ENCODE data around the gene OR5A2.
"Not testable (repeated sequence)": the region's sequence is repeated elsewhere in the genome, so short reads cannot be mapped to it uniquely, and the experiment has no call there.

The OR5A2 gene

DNA sequence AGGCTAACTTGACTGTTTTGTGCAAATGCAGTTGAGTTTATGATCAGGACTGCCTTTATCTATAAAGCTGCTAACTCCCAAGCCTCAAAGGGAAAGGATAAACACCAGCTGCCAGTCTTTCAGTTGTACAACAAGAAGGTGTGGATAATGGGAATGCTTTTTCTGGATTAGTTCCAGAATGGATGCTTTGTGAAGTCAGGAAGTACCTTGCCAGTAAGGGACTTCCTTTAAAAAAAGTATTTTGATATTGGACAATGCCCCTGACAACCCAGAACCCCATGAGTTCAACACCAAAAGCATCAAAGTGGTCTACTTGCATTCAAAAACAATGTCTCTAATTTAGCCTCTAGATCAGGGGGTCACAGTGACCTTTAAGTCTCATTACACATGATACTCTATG is 32.0 kb downstream of the OR5A2 start:
- DNase-seq (ENCODE audit: low read depth): no peak

DNA sequence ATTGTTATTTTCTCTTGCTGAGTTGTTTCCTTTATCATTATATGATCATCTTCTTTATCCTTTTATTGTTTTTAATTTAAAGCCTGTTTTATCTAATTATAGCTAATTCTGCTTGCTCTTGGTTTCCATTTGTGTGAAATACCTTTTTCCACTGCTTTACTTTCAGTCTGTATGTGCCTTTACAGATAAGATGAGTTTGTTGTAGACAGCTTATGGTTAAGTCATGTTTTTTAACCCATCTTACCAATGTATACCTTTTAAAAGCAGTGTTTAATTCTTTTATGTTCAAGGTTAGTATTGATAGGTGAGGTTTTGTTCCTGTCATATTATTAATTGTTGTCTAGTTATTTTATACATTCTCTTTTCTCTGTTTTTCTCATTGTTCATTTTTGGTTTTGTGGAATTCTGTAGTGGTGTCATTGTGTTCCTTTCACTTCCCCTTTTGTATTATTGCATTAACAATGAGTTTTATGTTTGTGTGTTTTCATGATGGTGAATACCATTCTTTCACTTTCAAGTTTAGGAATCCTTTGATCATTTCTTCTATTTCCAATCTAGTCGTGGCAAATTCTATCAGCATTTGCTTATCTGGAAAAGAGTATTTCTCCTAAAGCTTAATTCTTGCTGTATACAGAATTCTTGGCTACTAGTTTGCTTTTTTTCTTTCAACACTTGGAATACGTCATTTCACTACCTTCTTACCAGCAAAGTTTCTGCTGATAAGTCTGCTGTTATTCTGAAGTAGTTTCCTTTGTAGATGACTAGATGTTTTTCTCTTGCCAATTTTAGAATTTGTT is 45.8 kb downstream of the OR5A2 start:
- DNase-seq (ENCODE audit: low read depth): no peak

DNA sequence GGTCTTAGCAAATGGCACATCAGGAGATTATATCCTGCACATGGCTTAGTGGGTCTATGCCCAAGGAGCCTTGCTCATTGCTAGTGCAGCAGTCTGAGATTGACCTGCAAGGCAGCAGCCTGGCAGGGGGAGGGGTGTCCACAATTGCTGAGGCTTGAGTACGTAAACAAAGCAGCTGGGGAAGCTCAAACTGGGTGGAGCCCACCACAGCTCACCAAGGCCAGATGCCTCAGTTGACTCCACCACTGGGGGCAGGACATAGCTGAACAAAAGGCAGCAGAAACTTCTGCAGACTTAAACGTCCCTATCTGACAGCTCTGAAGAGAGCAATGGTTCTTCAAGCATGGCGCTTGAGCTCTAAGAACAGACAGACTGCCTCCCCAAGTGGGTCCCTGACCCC is 53.9 kb downstream of the OR5A2 start:
- not testable (repeated sequence) for DNase-seq (ENCODE audit: low read depth)

DNA sequence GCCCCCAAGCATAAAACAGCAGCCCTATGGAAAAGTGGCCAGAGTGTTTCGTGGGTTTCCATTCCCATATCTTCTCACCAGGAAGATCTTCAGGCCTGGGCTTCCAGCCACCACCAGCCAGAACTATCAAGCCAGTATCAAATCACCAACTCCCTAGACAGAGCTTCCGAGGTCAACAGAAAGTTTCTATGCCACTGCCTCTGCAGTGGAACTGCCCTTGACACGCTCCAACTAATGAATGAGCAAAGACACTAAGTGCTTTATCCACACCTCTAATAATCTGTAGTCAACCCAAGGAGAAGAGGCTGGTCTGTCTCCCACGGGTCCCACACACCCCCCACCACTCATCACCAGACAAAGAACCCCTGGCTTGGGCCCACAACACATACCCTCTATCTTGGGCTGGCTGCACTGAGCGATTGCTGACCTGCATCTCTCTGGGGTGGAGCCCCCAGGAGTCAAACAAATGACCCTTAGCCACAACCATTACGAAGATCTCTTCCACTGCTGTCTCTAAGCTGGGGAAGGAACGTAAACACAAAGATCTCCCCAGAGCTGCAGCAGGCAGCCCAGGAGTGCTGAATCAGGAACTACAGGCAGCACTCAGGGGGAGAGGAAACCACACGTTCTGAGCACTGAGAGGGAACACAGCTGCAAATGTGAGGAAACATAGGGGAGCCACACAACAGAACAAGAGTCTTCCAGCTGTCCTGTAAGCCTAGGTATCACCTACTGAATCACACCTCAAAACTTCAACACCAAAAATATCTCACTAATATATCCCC is 57.8 kb downstream of the OR5A2 start:
- DNase-seq (ENCODE audit: low read depth): no peak
